ENCODE data around the gene STAP1.

STAP1 gene

DNA sequence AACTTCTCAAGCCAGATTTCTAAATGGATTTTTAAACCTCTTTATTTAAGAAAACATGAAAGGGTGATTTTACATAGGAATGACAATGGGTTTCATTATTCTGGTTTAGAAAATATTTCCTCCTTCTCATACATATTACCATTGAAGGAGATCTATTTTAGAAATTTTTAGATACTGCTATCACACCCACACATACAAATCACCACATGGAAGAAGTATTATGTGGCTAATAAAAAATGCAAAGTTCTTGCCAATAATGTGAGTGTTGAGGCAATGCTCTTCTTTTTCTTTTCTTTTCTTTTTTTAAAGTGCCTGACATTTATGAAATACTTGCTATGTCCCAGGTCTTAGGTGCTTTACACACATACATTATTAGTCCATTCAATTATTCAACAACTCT is 6.8 kb downstream of the STAP1 start:
- DNase-seq = no peak

DNA sequence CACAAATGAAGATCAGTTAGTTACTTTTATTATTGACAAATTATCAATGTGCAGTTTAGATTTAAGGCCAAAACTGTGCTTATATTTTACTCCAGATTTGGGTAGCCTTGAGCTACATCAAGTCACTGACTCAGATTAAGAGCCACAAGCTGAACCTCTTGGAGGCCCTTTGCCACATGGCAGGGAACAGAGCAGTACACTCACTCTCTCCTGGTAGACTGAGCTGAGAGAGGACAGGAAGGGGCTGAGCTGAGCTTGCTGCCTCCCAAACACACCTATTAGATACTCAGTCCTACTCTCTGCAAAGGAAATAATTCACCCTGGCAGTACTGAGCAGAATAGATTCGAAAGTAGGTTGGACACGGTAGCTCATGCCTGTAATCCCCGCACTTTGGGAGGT is 7.8 kb downstream of the STAP1 start:
- DNase-seq = no peak

DNA sequence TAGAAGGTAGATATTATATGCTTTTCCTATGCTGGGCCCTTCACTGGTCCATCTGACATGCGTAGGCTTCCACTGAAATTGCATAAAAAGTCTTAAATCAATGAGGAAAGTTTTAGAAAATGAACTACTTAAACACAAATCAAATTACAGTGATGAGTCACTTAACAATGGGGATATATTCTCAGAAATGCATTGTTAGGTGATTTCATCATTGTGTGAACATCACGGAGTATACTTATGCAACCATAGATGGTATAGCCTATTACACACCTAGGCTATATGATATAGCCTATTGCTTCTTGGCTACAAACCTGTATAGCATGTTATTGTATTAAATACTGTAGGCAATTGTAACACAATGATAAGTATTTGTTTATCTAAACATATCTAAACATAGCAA is 10.3 kb downstream of the STAP1 start:
- DNase-seq = no peak

DNA sequence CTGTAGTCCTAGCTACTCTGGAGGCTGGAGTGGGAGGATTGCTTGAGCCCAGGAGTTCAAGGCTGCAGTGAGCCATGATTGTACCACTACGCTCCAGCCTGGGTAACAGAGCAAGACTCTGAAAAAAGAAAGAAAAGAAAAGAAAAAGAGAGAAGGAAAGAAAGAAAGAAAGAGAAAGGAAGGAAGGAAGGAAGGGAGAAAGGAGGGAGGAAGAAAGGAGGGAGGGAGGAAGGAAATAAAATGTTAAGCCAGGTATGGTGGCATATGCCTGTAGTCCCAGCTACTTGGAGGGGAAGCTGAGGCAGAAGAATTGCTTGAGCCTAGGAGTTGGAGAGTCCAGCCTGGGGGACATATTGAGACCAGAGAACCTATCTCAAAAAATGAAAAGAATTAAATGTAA is 12.0 kb downstream of the STAP1 start:
- DNase-seq = no peak

DNA sequence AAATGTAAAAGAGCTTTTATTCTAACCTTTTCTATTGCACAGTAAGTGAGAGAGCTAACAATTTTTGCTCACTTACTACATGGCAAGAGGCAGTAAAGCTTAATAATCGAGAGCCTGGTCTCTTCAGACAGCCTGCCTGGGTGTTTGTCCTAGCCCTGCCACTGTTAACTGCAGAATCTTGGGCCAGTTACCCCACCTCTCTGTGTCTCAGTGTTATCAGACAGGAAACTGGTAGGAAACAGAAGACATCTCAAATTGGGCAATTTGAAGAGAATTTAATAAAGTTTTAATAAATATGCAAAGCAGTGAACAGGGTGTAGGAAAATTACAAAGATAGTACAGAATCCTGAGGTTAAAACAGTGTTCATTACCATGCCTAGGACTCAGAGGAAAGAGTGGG is 13.4 kb downstream of the STAP1 start:
- DNase-seq = no peak

DNA sequence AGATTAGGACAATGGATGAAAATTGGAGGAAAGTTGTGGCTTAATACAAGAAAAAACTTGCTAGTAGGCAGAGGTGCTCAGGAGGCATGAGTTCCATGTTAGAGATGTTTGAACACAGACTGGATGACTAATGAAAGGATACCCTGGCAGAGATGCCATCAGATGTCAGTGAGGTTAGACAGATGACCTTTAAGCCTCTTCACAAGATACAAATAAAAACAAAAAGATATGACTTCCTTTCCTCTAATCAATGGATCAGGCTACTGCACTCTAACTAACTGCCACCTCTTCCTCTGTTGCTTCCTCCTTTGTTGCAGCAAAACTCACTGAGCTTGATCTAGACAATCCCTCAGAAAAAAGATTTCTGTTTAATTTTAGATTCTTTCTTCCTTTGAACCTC is 14.7 kb downstream of the STAP1 start:
- DNase-seq = no peak

DNA sequence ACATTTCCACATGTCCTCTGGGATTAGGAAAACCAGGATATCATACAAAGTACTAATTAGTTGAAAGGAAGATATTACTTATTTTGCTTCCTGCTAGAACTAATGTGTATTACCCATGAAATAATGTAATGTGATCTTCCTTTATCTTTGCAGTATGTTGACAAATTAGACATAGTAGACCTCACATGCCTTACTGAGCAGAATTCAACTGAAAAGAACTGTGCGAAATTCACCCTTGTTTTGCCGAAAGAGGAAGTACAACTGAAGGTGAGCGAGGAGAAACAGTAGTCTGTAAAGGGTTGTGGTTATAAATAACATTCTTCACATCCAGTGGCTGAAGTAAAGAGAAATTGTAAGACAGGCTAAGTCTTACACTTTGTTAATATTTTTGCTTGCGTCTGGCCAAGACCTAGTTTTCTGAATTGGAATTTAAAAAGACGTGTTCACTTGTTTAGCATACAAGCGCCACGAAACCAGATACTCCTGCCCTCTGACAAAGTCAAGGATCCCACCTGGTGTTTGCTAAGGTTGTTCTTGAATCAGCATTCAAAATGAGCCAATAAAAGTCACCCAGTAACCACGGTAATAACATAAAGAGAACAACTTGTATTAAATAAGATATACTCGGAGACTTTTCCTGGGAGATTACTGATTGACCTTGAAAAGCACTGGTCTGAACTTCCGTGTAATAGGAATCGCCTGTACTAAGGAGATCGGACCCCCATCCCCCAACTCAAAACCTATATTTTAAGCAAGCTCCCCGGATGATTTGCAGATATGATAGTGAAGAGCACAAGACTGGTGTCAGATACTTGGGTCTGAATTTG is 16.9 kb downstream of the STAP1 start:
- DNase-seq = no peak

DNA sequence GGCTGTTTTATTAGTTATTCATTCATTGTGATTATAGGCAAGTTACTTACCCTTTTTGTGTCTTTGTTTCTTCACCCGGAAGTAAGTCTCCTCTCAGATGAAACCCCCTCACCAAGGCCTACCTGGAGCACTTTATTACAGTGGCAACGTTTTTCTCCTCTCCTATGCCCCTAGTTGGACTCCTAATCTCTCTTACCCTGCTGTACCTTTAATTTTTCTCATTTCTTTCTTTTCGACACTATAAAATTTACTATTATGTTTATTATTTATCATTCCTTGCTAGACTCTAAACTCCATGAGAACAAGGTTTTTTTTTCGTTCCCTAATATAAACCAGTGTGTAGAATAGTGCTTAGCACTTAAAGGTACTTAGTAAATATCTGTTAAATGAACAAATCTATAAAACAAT is 17.5 kb downstream of the STAP1 start:
- DNase-seq = no peak

DNA sequence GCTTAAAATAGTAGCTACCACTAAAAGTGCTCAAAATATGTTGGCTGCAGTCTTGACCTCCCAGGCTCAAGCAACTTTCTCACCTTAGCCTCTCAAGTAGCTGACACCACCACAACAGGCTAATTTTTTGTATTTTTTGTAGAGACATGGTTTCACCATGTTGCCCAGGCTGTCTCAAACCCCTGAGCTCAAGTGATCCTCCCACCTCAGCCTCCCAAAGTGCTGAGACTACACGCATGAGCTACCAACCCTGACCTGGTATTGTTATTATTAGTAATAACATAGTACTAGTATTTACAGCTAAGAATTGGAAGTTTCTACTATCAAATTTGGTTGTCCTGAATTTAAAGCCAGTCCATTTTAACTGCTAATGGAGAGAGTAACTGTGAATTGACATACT is 18.0 kb downstream of the STAP1 start:
- no peak for DNase-seq

DNA sequence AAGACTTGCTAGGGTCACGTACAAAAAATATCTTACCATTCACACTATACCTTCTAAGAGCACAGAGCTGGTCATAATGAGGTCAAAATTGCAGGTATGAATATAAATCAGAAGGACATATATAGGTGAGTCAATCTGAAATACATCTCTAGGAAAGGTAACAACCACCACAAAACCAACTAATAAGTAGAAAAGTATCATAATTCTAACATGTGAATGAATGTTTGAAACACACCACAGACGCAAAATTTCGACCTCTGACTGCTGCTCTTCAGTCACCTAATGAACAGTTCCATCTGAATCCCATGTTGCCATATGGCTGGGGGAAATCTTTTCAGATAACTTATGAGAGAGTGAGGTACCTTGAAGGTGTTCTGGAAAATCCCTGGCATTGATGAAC is 22.1 kb downstream of the STAP1 start:
- DNase-seq = no peak

DNA sequence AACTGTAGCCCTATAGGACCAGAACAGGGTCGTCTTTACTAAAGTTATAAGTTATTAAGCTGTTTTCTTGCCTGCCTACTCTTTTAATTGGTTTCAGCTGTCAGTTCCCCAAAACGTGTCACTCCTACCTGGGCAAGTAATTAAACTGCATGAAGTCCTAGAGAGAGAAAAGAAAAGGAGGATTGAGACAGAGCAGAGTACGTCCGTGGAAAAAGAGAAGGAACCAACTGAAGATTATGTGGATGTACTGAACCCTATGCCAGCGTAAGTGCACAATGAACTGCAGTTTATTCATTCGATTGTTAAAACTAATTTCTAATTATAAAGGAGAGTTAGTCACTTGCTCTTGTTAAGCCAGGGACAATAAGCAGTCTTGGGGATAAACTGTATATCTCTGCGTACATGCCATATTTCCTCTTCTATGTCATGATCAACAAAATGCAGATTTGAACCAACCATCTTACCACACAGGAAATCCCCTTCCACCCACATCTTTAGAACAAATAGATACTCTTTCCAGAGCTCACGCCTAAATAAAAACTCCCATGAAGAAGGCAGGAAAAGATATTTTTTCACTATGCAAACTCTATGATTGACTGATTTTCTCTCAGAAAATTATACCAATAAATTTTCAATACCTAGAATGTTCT is 22.8 kb downstream of the STAP1 start:
- no peak for DNase-seq

DNA sequence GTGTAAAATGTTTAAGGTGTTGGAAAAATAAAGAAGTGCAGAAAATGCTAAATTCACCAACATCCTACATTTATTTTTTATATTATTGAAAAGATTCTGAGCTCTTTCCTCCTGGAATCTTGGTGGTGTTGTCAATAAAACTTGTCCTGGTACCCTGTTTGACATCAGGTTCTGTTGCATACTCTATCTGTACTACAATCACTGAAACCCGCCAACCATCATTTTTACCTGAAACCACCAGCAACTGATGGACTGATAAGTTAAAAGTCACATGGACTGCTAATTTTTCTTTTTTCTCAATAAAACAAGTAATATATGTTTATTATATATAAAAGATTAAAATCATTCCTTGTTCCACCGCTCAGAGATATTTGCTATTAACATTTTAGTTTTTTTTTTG is 23.4 kb downstream of the STAP1 start:
- no peak for DNase-seq

DNA sequence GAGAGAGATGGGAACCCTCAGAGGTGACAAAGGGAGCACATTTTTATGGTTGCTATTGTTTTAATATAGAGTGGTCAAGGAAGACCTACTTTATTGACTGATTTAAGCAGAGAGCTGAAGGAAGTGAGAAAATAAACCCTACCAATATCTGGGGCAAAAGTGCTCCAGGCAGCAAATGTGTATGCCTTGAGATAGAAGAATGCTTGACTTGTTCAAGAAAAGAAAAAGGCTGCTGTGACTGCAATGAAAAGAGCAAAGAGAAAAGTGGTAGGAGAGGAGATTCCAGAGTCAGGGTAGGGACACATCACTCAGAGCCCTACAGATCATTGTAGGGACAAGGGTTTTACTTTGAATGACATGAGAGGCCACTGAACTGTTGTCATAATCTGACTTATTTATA is 26.0 kb downstream of the STAP1 start:
- no peak for DNase-seq

DNA sequence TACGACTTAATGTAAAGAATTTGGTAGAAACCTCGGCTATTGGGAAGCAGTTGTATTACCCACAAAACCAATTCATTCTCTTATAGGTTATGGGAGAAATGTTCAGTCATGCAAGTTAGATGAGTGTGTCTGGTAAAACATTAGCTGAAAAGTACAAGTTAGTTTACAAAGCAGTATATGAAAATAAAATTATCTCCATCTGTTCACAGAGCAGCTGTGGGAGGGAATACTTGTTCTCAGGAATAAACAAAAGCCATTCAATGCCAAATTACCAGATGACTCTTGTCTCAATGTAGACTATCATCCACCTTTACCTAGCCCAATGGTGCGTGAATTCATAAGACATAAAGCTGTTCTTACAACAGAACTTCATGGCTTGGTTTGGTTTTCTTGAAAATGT is 28.6 kb downstream of the STAP1 start:
- no peak for DNase-seq

DNA sequence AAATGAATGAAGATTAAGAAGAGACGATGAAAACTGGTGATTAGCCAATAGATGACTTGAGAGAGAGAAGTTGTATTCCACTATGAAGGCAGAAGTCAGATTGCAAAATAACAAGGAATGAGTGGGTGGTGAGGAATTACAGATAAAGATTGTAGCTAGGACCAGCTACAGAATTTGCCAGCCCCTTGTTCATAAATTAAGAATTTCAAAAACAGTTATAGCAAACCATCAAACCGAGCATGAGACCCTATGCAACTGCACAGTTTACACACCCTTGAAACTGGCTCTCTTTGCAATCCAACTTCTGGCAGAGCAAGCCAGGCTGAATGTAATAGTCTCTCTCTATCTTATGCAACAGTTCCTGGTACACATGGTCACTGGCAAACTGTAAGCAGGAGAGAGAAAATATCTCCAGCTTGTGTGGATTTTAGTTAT is 35.2 kb downstream of the STAP1 start:
- DNase-seq = no peak

DNA sequence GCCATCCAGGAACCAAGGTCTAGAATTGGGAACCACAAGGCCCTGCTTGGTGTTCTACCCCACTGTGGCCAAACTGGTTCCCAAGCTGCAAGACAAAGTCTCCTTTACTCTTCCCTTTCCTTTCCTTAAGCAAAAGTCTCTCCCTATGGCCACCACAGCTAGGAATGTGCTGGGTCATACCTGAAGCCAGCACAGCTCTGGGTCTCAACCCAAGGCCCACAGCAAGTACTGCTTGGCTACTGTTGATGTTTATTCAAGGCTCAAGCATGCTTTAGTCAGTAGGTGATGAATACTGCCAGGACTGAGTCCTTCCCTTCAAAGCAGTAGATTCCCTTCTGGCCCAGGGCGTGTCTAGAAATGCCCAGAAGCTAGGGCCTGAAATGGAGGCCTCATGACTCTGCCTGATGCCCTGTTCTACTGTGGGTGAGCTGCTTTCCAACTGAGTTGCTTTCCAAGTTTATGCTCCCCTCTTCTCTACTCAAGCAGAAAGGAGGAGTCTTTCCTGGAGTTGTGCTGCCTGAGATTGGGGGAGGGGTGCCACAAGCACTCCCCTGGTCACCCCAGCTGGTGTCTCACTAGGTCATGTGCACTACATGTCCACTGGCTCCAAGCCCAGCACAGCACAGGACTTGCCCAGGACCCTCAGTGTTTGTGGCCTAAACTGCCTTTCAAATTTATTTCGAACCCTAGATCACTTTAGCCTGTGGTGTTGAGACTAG is 44.9 kb downstream of the STAP1 start:
- DNase-seq = no peak

DNA sequence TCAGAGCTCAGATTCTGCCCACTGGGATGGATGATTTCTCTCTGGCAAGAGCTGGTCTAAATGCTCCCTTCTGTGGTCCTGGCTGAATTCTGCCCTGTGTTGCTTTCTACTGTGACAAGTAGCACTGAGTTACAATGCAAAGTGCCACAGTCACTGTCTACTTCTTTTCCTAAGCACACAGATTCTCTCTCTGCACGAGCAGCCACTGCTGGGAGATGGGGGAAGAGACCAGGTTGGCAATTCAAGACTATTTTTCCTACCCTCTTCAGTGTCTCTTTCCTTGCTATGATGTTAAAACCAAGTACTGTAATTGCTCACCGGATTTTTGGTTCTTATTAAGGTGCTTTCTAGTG is 45.5 kb downstream of the STAP1 start:
- no peak for DNase-seq

DNA sequence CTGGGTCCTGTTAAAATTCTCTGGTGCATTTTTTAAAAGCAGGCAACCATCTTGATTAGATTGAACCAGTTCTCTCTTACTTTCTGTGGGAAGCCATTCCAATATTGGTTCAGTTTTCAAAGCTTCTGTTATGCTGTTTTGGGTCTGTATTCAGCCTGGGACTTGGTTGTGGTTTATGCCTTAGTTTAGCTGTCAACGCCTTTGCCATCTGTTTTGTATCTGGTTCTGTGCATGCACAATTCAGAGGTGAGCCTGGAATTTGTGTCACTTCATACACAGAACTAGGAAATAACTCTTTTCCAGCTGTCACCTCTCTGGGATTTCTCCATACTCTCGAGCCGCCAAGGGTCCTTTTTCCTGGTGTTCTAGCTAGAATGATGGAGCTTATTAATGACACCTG is 46.2 kb downstream of the STAP1 start:
- DNase-seq = no peak

DNA sequence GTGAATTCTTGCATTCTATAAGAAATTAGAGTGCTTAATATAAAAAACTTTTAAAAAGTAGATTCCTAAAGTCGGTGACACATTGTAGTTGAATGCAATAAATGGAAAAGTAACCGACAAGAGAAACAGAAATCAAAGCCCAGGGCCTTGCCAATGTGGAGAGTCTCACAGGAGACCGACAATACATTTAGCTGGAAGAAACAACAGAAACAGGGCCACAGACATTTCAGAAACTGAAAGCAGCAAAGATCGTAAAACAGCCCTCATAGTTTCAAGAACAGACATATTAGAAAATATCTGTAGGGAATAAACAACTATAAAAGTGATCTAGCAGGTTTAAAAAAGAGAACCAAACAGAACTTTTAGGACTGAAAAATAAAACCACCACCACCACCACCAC is 49.5 kb downstream of the STAP1 start:
- no peak for DNase-seq

DNA sequence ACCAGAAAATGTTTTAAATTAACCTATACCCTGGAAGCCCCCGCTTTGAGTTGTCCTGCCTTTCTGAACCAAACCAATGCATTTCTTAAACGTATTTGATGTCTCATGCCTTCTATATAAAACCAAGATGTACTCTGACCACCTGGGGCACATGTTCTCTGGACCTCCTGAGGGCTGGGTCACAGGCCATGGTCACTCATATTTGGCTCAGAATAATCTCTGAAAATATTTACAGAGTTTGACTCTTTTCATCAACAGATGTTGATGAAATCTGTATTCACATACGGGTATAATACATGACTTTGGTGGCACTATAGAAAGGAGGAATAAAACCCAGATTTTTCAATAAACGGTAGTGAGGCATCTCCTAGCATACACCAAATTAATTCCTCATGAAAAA is 55.7 kb downstream of the STAP1 start:
- DNase-seq = no peak

DNA sequence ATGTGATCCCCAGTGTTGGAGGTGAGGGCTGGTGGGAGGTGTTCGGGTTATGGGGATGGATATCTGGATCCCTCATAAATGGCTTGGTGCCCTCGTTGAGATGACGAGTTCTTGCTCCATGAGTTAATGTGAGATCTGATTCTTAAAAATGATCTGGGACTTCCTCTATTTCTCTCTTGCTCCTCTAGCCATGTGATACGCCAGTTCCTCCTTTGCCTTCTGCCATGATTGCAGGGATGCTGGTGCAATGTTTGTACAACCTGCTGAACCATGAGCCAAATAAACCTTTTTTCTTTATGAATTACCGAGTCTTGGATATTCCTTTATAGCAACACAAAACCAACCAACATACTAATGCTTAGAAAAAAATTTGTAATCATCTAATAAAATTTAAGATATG is 56.6 kb downstream of the STAP1 start:
- no peak for DNase-seq

DNA sequence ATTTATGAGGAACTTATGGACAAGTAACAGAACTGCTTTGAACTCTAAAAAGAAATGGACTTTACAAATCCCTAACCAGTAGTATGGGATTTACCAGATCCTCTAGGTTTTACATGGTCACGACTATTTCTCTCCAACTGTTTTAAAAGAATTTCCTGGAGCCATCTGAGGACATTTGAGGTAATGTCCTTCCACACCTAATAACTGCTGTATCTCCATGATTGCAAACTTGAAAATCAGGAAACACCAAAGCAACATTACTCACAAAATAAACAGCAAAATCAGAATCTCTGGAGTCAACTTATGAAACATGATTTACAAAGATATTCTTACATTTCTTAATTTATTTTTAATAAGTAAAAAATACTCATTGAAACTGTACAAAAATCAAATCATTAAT is 58.0 kb downstream of the STAP1 start:
- no peak for DNase-seq

DNA sequence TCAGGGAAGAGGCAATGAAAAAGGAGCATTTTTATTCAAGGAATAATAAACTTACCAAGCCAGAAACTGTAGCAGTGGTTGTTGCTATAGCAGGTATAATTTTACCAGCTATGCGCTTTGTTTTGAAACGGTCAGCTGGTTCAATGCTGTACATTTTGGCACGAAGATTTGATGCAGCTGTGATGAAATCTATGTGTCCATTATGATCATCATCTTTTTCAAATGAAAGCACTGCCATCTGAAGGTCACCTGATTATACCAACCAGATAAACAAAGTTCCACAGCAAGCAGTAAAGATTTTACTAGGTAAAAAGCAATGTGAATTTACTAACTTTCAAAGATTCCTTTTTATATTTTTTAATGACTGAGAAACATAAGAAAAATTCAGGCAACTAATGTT is 66.4 kb downstream of the STAP1 start:
- DNase-seq = no peak

DNA sequence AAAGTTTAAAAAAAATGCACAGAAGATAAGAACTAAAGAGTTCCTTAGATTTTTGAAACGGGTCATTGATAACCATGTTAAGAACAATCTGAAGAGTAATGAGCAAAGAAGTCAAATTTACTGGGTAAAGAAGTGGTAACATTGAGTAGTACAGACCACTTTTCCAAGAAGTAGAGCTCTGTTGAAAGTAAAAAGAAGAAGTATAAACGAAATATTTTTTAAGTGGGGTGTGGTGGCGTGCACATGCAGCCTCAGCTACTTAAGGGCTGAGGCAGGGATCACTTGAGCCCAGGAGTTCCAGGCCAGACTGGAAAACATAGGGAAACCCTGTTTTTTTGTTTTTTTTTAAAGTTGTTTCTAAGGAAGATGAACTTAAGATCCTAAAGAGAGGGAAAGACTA is 74.0 kb downstream of the STAP1 start:
- no peak for DNase-seq
